Spleen (tissue), 7 donors: ENCODE measurements around the gene PLAC1.

Experiments used
- CTCF ChIP-seq, 11 experiments: fragments of 200-600 bp in 7 of 11; fragments of 450-650 bp in 4 of 11; sonication (generic) in 4 of 11; IDR thresholded peaks in 8 of 11; conservative IDR thresholded peaks in 3 of 11; 1 replicate in 7 of 11; 2 replicates in 4 of 11; pipeline versions ENCODE4 v1.4.0 to v1.8.0; 2016 to 2021; ENCODE audit warnings: antibody characterized with exemption in 11 of 11, inconsistent platforms in 4 of 11, mild to moderate bottlenecking in 1 of 11
- POLR2A ChIP-seq, 3 donors: fragments of 450-650 bp; IDR thresholded peaks; one replicate each; pipeline ENCODE4 v1.5.1; 2017; ENCODE audit warnings: antibody characterized with exemption in 3 of 3, mild to moderate bottlenecking in 1 of 3
- donor health status: DM: no; HTN: no; CAD: no; lungs with moderate emphysema.
- donor health status: DM: no; HTN: no; CAD: no.
- donor health status: DM: no; HTN: no; CAD: no.

GRCh38 chrX:134566506-134566905 is 91.8 kb downstream of the PLAC1 start:
- TF ChIP-seq CTCF (IDR thresholded peaks at IDR 0.05 in 8 of 11, conservative IDR thresholded peaks at IDR 0.05 in 3 of 11) (no peak), POLR2A (IDR thresholded peaks at IDR 0.05) (no peak)
